Activated CD4-positive, alpha-beta T cell treated with anti-CD3 and anti-CD28 coated beads for 24 hours (primary cell): Measurements from ENCODE around the gene PPP1R9B.
A peak's percentile ranks its signal among the peaks of the same experiment; 100 is the strongest.

Experiments
- DNase-seq, 2 donors: peaks; one replicate each; pipeline ENCODE4 v3.0.0-alpha.2; 2020; ENCODE audit warnings: low read depth in 2 of 2

PPP1R9B gene

GRCh38 chr17:50090971-50091917, 59.2 kb downstream of the PPP1R9B start:
- DNase-seq, result no peak

- DNase-seq, result no peak
These were observed 60.4 kb downstream of the PPP1R9B start for GRCh38 chr17:50090071-50090470.

GRCh38 chr17:50088952-50089825, 61.3 kb downstream of the PPP1R9B start:
- no peak for DNase-seq

- no peak for DNase-seq
These were observed 62.5 kb downstream of the PPP1R9B start for GRCh38 chr17:50087912-50088405.

GRCh38 chr17:50087246-50087911, 63.1 kb downstream of the PPP1R9B start:
- peak; percentile 64 to 67 for DNase-seq
